ENCODE data around the gene DOCK11. TPM values are rescaled to one million over a fixed set of nuclear protein-coding genes. Genes with fewer than 3 reads are reported as not detected.

Gene DOCK11
- total RNA-seq (1 to 10 TPM; 1.3 to 9.4 (median 3.0) TPM), polyA plus RNA-seq (1 to 10 TPM; 3.0 to 6.4 TPM)
- long read RNA-seq, donor 1, result 0 reads
- long read RNA-seq, donor 2, partial matches to known transcripts, result 1 of 1 reads
- long read RNA-seq, donor 2, other reads (novel, unspliced or antisense), result 0 of 1 reads
- long read RNA-seq, donor 3, result 0 reads

GRCh38 chrX:118495061-118495921, at the start of gene DOCK11:
Gene DOCK11 (plus strand): TSS chrX:118495815. CDS start chrX:118495972, 157 bp downstream.
- H3K27ac ChIP-seq, result peak within 1 kb of the TSS in 9 of 10 donors; percentile 58 to 92 (median 71)
- intact Hi-C loops (cut with DNase I), result loop anchor here in 1 of 10 donors (10.0 kb wide), 1 partner anchor 110 kb away; no protein-coding TSS in a partner anchor
- TF ChIP-seq CTCF (IDR thresholded peaks at IDR 0.05), result no peak
- peaks cover 0 to 17% (median 0%) of the 10 kb centered on the region in 9 donors for H3K4me1 ChIP-seq
- H3K36me3 ChIP-seq, result no peaks in the 10 kb centered on the region
- WGBS, 2 donors, result 6 to 9% methylated on average over 27 to 59 of the region's 64 CpGs
- H3K27me3 ChIP-seq, result peaks cover 0 to 38% (median 0%) of the 10 kb centered on the region in 7 donors
- H3K9me3 ChIP-seq, result no peaks in the 10 kb centered on the region
- peak within 1 kb of the TSS; percentile 38 to 72 (median 62) for H3K4me3 ChIP-seq
- DNase-seq (peak; percentile 73 to 77), ATAC-seq (peak; percentile 89 to 93 (median 91))

GRCh38 chrX:118448273-118448783, 47.3 kb upstream of the DOCK11 start:
- H3K4me3 ChIP-seq, result no peak overlapping the region
- ATAC-seq (no peak), DNase-seq (no peak)
- TF ChIP-seq CTCF (IDR thresholded peaks at IDR 0.05), result no peak
- H3K27me3 ChIP-seq, result no peaks in the 10 kb centered on the region
- H3K9me3 ChIP-seq, result no peaks in the 10 kb centered on the region
- WGBS, 2 donors, result 84 to 85% methylated on average over 3 of the region's 3 CpGs
- intact Hi-C loops (cut with DNase I), result no loop called here
- H3K27ac ChIP-seq, result no peak overlapping the region
- H3K4me1 ChIP-seq, result no peaks in the 10 kb centered on the region
- peaks cover 0 to 77% (median 0%) of the 10 kb centered on the region in 9 donors for H3K36me3 ChIP-seq

GRCh38 chrX:118455013-118455412, 40.6 kb upstream of the DOCK11 start:
- H3K27ac ChIP-seq, result no peak overlapping the region
- H3K36me3 ChIP-seq, result peaks cover 0 to 18% (median 0%) of the 10 kb centered on the region in 9 donors
- DNase-seq, result no peak
- WGBS, 2 donors, result 54 to 61% methylated on average over 3 of the region's 3 CpGs
- ATAC-seq, result no peak
- no peak overlapping the region for H3K4me3 ChIP-seq
- intact Hi-C loops (cut with DNase I), result loop anchor here in 5 of 10 donors (5.0 to 10.0 kb wide), 2 partner anchors 142 to 150 kb away; no protein-coding TSS in a partner anchor
- H3K9me3 ChIP-seq, result no peaks in the 10 kb centered on the region
- H3K27me3 ChIP-seq, result no peaks in the 10 kb centered on the region
- no peak for TF ChIP-seq CTCF (IDR thresholded peaks at IDR 0.05)
- no peaks in the 10 kb centered on the region for H3K4me1 ChIP-seq

- Histone ChIP-seq H3K9me3 (no peaks in the 10 kb centered on the region), H3K27me3 (no peaks in the 10 kb centered on the region), H3K4me3 (no peak overlapping the region), H3K36me3 (no peaks in the 10 kb centered on the region), H3K27ac (no peak overlapping the region), H3K4me1 (no peaks in the 10 kb centered on the region)
- peak in 8 of 9 donors; percentile 4 to 53 (median 50) for TF ChIP-seq CTCF (IDR thresholded peaks at IDR 0.05)
- ATAC-seq (no peak), DNase-seq (no peak)
- WGBS, 2 donors, result 4 to 8% methylated on average over 4 of the region's 4 CpGs
- intact Hi-C loops (cut with DNase I), result loop anchor here in 6 of 10 donors (2.0 to 10.0 kb wide), 3 partner anchors 138 to 145 kb away; no protein-coding TSS in a partner anchor
Measured at GRCh38 chrX:118459494-118459893, 36.1 kb upstream of the DOCK11 start.

Measured in heart right ventricle (tissue), 16 donors.